HUES48 (cell line): ENCODE data around the gene CEP128.

Source experiments
- H3K27ac ChIP-seq: one replicate; pipeline ENCODE4 v1.7.0; 2013; ENCODE audit warnings: low read depth, low read length, inconsistent platforms
- H3K27me3 ChIP-seq: 2 replicates; pipeline ENCODE4 v1.6.1; 2013; ENCODE audit warnings: mild to moderate bottlenecking, low read length; ENCODE audit not compliant: control insufficient read depth, insufficient read depth
- H3K36me3 ChIP-seq: 2 replicates; pipeline ENCODE4 v1.6.1; 2013; ENCODE audit warnings: low read length; ENCODE audit not compliant: control insufficient read depth, insufficient read depth
- H3K4me1 ChIP-seq: 2 replicates; pipeline ENCODE4 v1.6.1; 2013; ENCODE audit warnings: mild to moderate bottlenecking, low read length; ENCODE audit not compliant: control insufficient read depth, insufficient read depth
- H3K4me3 ChIP-seq: 2 replicates; pipeline ENCODE4 v1.5.1; 2013; ENCODE audit warnings: mild to moderate bottlenecking, low read depth, low read length
- H3K9ac ChIP-seq: 2 replicates; pipeline ENCODE4 v1.6.1; 2013; ENCODE audit warnings: mild to moderate bottlenecking, low read depth, low read length, moderate library complexity
- H3K9me3 ChIP-seq: 2 replicates; pipeline ENCODE4 v1.6.1; 2013; ENCODE audit warnings: low read length; ENCODE audit not compliant: control insufficient read depth, insufficient read depth

CEP128 gene

GRCh38 chr14:80638620-80639515 is 302.7 kb downstream of the CEP128 start:
- H3K9me3 ChIP-seq = no peaks in the 10 kb centered on the region
- H3K4me1 ChIP-seq = peaks cover 14% of the 10 kb centered on the region; the same call in 1 of the 2 replicates
- no peaks in the 10 kb centered on the region for H3K27me3 ChIP-seq
- H3K36me3 ChIP-seq = no peaks in the 10 kb centered on the region
- no peak overlapping the region for H3K9ac ChIP-seq
- H3K4me3 ChIP-seq = no peak overlapping the region
- H3K27ac ChIP-seq = no peak overlapping the region

GRCh38 chr14:80637756-80638619 is 303.6 kb downstream of the CEP128 start:
- no peak overlapping the region for H3K4me3 ChIP-seq
- H3K4me1 ChIP-seq = peaks cover 14% of the 10 kb centered on the region; the same call in 1 of the 2 replicates
- H3K9ac ChIP-seq = no peak overlapping the region
- no peaks in the 10 kb centered on the region for H3K27me3 ChIP-seq
- H3K27ac ChIP-seq = no peak overlapping the region
- no peaks in the 10 kb centered on the region for H3K9me3 ChIP-seq
- no peaks in the 10 kb centered on the region for H3K36me3 ChIP-seq

- no peaks in the 10 kb centered on the region for H3K27me3 ChIP-seq
- H3K9ac ChIP-seq = no peak overlapping the region
- H3K4me1 ChIP-seq = peaks cover 14% of the 10 kb centered on the region; the same call in 1 of the 2 replicates
- no peaks in the 10 kb centered on the region for H3K9me3 ChIP-seq
- H3K27ac ChIP-seq = no peak overlapping the region
- no peak overlapping the region for H3K4me3 ChIP-seq
- no peaks in the 10 kb centered on the region for H3K36me3 ChIP-seq
Measured at GRCh38 chr14:80636071-80636470, 305.5 kb downstream of the CEP128 start.

GRCh38 chr14:80634106-80634758 is 307.3 kb downstream of the CEP128 start:
- Histone ChIP-seq H3K27ac (no peak overlapping the region), H3K9ac (no peak overlapping the region)

GRCh38 chr14:80629606-80630005 is 311.9 kb downstream of the CEP128 start:
- no peak overlapping the region for H3K4me3 ChIP-seq
- H3K4me1 ChIP-seq = no peaks in the 10 kb centered on the region
- H3K9ac ChIP-seq = no peak overlapping the region
- H3K9me3 ChIP-seq = no peaks in the 10 kb centered on the region
- no peaks in the 10 kb centered on the region for H3K27me3 ChIP-seq
- no peak overlapping the region for H3K27ac ChIP-seq
- no peaks in the 10 kb centered on the region for H3K36me3 ChIP-seq

More at GRCh38 chr14:80634106-80634758, 307.3 kb downstream of the CEP128 start:
- Histone ChIP-seq H3K36me3 (no peaks in the 10 kb centered on the region), H3K4me3 (no peak overlapping the region), H3K4me1 (peaks cover 14% of the 10 kb centered on the region; the same call in 1 of the 2 replicates), H3K9me3 (no peaks in the 10 kb centered on the region), H3K27me3 (no peaks in the 10 kb centered on the region)

- H3K4me3 ChIP-seq = no peak overlapping the region
- H3K9ac ChIP-seq = no peak overlapping the region
- no peaks in the 10 kb centered on the region for H3K4me1 ChIP-seq
- no peaks in the 10 kb centered on the region for H3K27me3 ChIP-seq
- no peak overlapping the region for H3K27ac ChIP-seq
- H3K9me3 ChIP-seq = no peaks in the 10 kb centered on the region
- H3K36me3 ChIP-seq = no peaks in the 10 kb centered on the region
Measured at GRCh38 chr14:80628547-80628946, 313.0 kb downstream of the CEP128 start.

- H3K9ac ChIP-seq = no peak overlapping the region
- no peak overlapping the region for H3K27ac ChIP-seq
- no peaks in the 10 kb centered on the region for H3K9me3 ChIP-seq
- no peaks in the 10 kb centered on the region for H3K36me3 ChIP-seq
- no peaks in the 10 kb centered on the region for H3K4me1 ChIP-seq
- H3K27me3 ChIP-seq = no peaks in the 10 kb centered on the region
- H3K4me3 ChIP-seq = no peak overlapping the region
Measured at GRCh38 chr14:80627745-80628144, 313.8 kb downstream of the CEP128 start.

GRCh38 chr14:80624581-80624980 is 317.0 kb downstream of the CEP128 start:
- no peaks in the 10 kb centered on the region for H3K9me3 ChIP-seq
- H3K4me3 ChIP-seq = no peak overlapping the region
- no peaks in the 10 kb centered on the region for H3K36me3 ChIP-seq
- H3K4me1 ChIP-seq = peaks cover 8% of the 10 kb centered on the region
- no peaks in the 10 kb centered on the region for H3K27me3 ChIP-seq
- no peak overlapping the region for H3K9ac ChIP-seq
- H3K27ac ChIP-seq = no peak overlapping the region

- H3K4me1 ChIP-seq = peaks cover 8% of the 10 kb centered on the region
- no peaks in the 10 kb centered on the region for H3K36me3 ChIP-seq
- no peaks in the 10 kb centered on the region for H3K27me3 ChIP-seq
- H3K9me3 ChIP-seq = no peaks in the 10 kb centered on the region
- no peak overlapping the region for H3K27ac ChIP-seq
- no peak overlapping the region for H3K4me3 ChIP-seq
- no peak overlapping the region for H3K9ac ChIP-seq
Measured at GRCh38 chr14:80621701-80622100, 319.8 kb downstream of the CEP128 start.

- Histone ChIP-seq H3K9me3 (no peaks in the 10 kb centered on the region), H3K27ac (no peak overlapping the region), H3K9ac (no peak overlapping the region), H3K4me3 (no peak overlapping the region), H3K27me3 (no peaks in the 10 kb centered on the region), H3K36me3 (no peaks in the 10 kb centered on the region), H3K4me1 (peaks cover 8% of the 10 kb centered on the region)
Measured at GRCh38 chr14:80620434-80620833, 321.1 kb downstream of the CEP128 start.
